Measurements from ENCODE around the gene RPL38.

The RPL38 gene

GRCh38 chr17:74219576-74220133 lies 16.2 kb downstream of the RPL38 start:
- Histone ChIP-seq H3K36me3 (ENCODE audit: insufficient read depth, low read length) (no peaks in the 10 kb centered on the region), H3K4me1 (ENCODE audit: insufficient read depth, low read length) (peaks cover 4% of the 10 kb centered on the region; the same call in 1 of the 2 replicates), H3K9ac (ENCODE audit: low read depth, low read length) (no peak overlapping the region), H3K9me3 (ENCODE audit: control insufficient read depth, insufficient read depth, low read length) (no peaks in the 10 kb centered on the region)

- Histone ChIP-seq H3K9ac (ENCODE audit: low read depth, low read length) (no peak overlapping the region), H3K4me1 (ENCODE audit: insufficient read depth, low read length) (no peaks in the 10 kb centered on the region; the same call in 1 of the 2 replicates), H3K9me3 (ENCODE audit: control insufficient read depth, insufficient read depth, low read length) (no peaks in the 10 kb centered on the region), H3K36me3 (ENCODE audit: insufficient read depth, low read length) (no peaks in the 10 kb centered on the region)
These were observed 16.7 kb downstream of the RPL38 start for GRCh38 chr17:74220219-74220618.

GRCh38 chr17:74220946-74221818 lies 17.7 kb downstream of the RPL38 start:
- no peaks in the 10 kb centered on the region for H3K36me3 ChIP-seq (ENCODE audit: insufficient read depth, low read length)
- no peaks in the 10 kb centered on the region; the same call in 1 of the 2 replicates for H3K4me1 ChIP-seq (ENCODE audit: insufficient read depth, low read length)
- no peaks in the 10 kb centered on the region for H3K9me3 ChIP-seq (ENCODE audit: control insufficient read depth, insufficient read depth, low read length)
- no peak overlapping the region for H3K9ac ChIP-seq (ENCODE audit: low read depth, low read length)

GRCh38 chr17:74222399-74222798 lies 18.9 kb downstream of the RPL38 start:
- H3K9ac ChIP-seq (ENCODE audit: low read depth, low read length) = no peak overlapping the region
- H3K4me1 ChIP-seq (ENCODE audit: insufficient read depth, low read length) = no peaks in the 10 kb centered on the region; the same call in 1 of the 2 replicates
- H3K9me3 ChIP-seq (ENCODE audit: control insufficient read depth, insufficient read depth, low read length) = no peaks in the 10 kb centered on the region
- no peaks in the 10 kb centered on the region for H3K36me3 ChIP-seq (ENCODE audit: insufficient read depth, low read length)

- Histone ChIP-seq H3K4me1 (ENCODE audit: insufficient read depth, low read length) (no peaks in the 10 kb centered on the region; the same call in 1 of the 2 replicates), H3K9ac (ENCODE audit: low read depth, low read length) (no peak overlapping the region), H3K36me3 (ENCODE audit: insufficient read depth, low read length) (no peaks in the 10 kb centered on the region), H3K9me3 (ENCODE audit: control insufficient read depth, insufficient read depth, low read length) (no peaks in the 10 kb centered on the region)
These were observed 20.4 kb downstream of the RPL38 start for GRCh38 chr17:74223901-74224300.

- Histone ChIP-seq H3K4me1 (ENCODE audit: insufficient read depth, low read length) (no peaks in the 10 kb centered on the region; the same call in 1 of the 2 replicates), H3K9ac (ENCODE audit: low read depth, low read length) (no peak overlapping the region), H3K36me3 (ENCODE audit: insufficient read depth, low read length) (no peaks in the 10 kb centered on the region), H3K9me3 (ENCODE audit: control insufficient read depth, insufficient read depth, low read length) (no peaks in the 10 kb centered on the region)
These were observed 21.7 kb downstream of the RPL38 start for GRCh38 chr17:74224959-74225725.

GRCh38 chr17:74226252-74226651 lies 22.8 kb downstream of the RPL38 start:
- Histone ChIP-seq H3K9ac (ENCODE audit: low read depth, low read length) (no peak overlapping the region), H3K9me3 (ENCODE audit: control insufficient read depth, insufficient read depth, low read length) (no peaks in the 10 kb centered on the region), H3K4me1 (ENCODE audit: insufficient read depth, low read length) (no peaks in the 10 kb centered on the region; the same call in 1 of the 2 replicates), H3K36me3 (ENCODE audit: insufficient read depth, low read length) (no peaks in the 10 kb centered on the region)

- Histone ChIP-seq H3K9ac (ENCODE audit: low read depth, low read length) (no peak overlapping the region), H3K9me3 (ENCODE audit: control insufficient read depth, insufficient read depth, low read length) (no peaks in the 10 kb centered on the region), H3K36me3 (ENCODE audit: insufficient read depth, low read length) (no peaks in the 10 kb centered on the region), H3K4me1 (ENCODE audit: insufficient read depth, low read length) (no peaks in the 10 kb centered on the region; the same call in 1 of the 2 replicates)
These were observed 24.0 kb downstream of the RPL38 start for GRCh38 chr17:74227271-74228080.

- no peaks in the 10 kb centered on the region for H3K36me3 ChIP-seq (ENCODE audit: insufficient read depth, low read length)
- no peak overlapping the region for H3K9ac ChIP-seq (ENCODE audit: low read depth, low read length)
- H3K4me1 ChIP-seq (ENCODE audit: insufficient read depth, low read length) = no peaks in the 10 kb centered on the region; the same call in 1 of the 2 replicates
- H3K9me3 ChIP-seq (ENCODE audit: control insufficient read depth, insufficient read depth, low read length) = no peaks in the 10 kb centered on the region
These were observed 25.0 kb downstream of the RPL38 start for GRCh38 chr17:74228306-74228978.

- no peak overlapping the region for H3K9ac ChIP-seq (ENCODE audit: low read depth, low read length)
- no peaks in the 10 kb centered on the region for H3K9me3 ChIP-seq (ENCODE audit: control insufficient read depth, insufficient read depth, low read length)
- no peaks in the 10 kb centered on the region for H3K4me1 ChIP-seq (ENCODE audit: insufficient read depth, low read length)
- H3K36me3 ChIP-seq (ENCODE audit: insufficient read depth, low read length) = no peaks in the 10 kb centered on the region
These were observed 27.4 kb downstream of the RPL38 start for GRCh38 chr17:74230896-74231295.

- H3K9me3 ChIP-seq (ENCODE audit: control insufficient read depth, insufficient read depth, low read length) = no peaks in the 10 kb centered on the region
- no peaks in the 10 kb centered on the region for H3K36me3 ChIP-seq (ENCODE audit: insufficient read depth, low read length)
- no peak overlapping the region for H3K9ac ChIP-seq (ENCODE audit: low read depth, low read length)
- H3K4me1 ChIP-seq (ENCODE audit: insufficient read depth, low read length) = no peaks in the 10 kb centered on the region
These were observed 28.7 kb downstream of the RPL38 start for GRCh38 chr17:74231928-74232907.

- no peak overlapping the region for H3K9ac ChIP-seq (ENCODE audit: low read depth, low read length)
- H3K4me1 ChIP-seq (ENCODE audit: insufficient read depth, low read length) = no peaks in the 10 kb centered on the region
- H3K36me3 ChIP-seq (ENCODE audit: insufficient read depth, low read length) = no peaks in the 10 kb centered on the region
- no peaks in the 10 kb centered on the region for H3K9me3 ChIP-seq (ENCODE audit: control insufficient read depth, insufficient read depth, low read length)
These were observed 30.5 kb downstream of the RPL38 start for GRCh38 chr17:74233937-74234336.

Measured in ES-I3 (cell line).